SH-SY5Y (cell line): ENCODE measurements around the gene PRUNE2.

Source experiments
- GATA2 ChIP-seq: IDR thresholded peaks from 2 replicates; pipeline ENCODE4 v1.6.1; 2011; ENCODE audit warnings: mild to moderate bottlenecking, low read depth, low read length
- GATA3 ChIP-seq: IDR thresholded peaks from 2 replicates; pipeline ENCODE4 v1.6.1; 2011; ENCODE audit warnings: low read depth, mild to moderate bottlenecking, low read length, moderate library complexity

GRCh38 chr9:76878933-76879332 lies 27.0 kb downstream of the PRUNE2 start:
- no peak for TF ChIP-seq GATA2
- TF ChIP-seq GATA3: no peak
